GM12864 (cell line): Measurements from ENCODE around the gene KLB.
A peak's percentile ranks its signal among the peaks of the same experiment; 100 is the strongest.

Experiments used
- DNase-seq: peaks from one replicate; pipeline ENCODE4 v3.0.0-alpha.2; 2011; ENCODE audit warnings: low read depth
- H3K4me3 ChIP-seq: 2 replicates; pipeline ENCODE4 v1.5.1; 2011; ENCODE audit warnings: mild to moderate bottlenecking, low read depth, low read length, control low read depth
- CTCF ChIP-seq: IDR thresholded peaks from 2 replicates; pipeline ENCODE4 v1.5.1; 2011; ENCODE audit warnings: low read depth, mild to moderate bottlenecking, moderate library complexity, low read length, control low read depth, inconsistent platforms; ENCODE audit errors: missing control alignments

KLB gene

GRCh38 chr4:39469429-39470077 lies 62.8 kb downstream of the KLB start:
- TF ChIP-seq CTCF = peak; percentile 68
- H3K4me3 ChIP-seq = no peak overlapping the region
- DNase-seq = peak; percentile 65

GRCh38 chr4:39470402-39470801 lies 63.7 kb downstream of the KLB start:
- no peak overlapping the region for H3K4me3 ChIP-seq
- no peak for DNase-seq
- no peak for TF ChIP-seq CTCF

GRCh38 chr4:39472396-39472795 lies 65.7 kb downstream of the KLB start:
- H3K4me3 ChIP-seq = no peak overlapping the region
- DNase-seq = no peak
- TF ChIP-seq CTCF = no peak

GRCh38 chr4:39476187-39476895 lies 69.6 kb downstream of the KLB start:
- no peak for DNase-seq
- H3K4me3 ChIP-seq = no peak overlapping the region
- no peak for TF ChIP-seq CTCF

GRCh38 chr4:39480251-39480650 lies 73.5 kb downstream of the KLB start:
- TF ChIP-seq CTCF = no peak
- no peak overlapping the region for H3K4me3 ChIP-seq
- no peak for DNase-seq

GRCh38 chr4:39480902-39481695 lies 74.4 kb downstream of the KLB start:
- no peak for DNase-seq
- no peak for TF ChIP-seq CTCF
- H3K4me3 ChIP-seq = no peak overlapping the region
